ENCODE data around the gene SOX3. TPM values are rescaled to one million over a fixed set of nuclear protein-coding genes. Genes with fewer than 3 reads are reported as not detected.
A peak's percentile ranks its signal among the peaks of the same experiment; 100 is the strongest.

SOX3 gene
- total RNA-seq (not detected), polyA plus RNA-seq (ENCODE audit: insufficient read depth, low read depth, low replicate concordance) (not detected)
- long read RNA-seq, donor 1, result 0 reads
- long read RNA-seq, donor 2, result 0 reads
- long read RNA-seq, donor 3, result 0 reads
- long read RNA-seq, donor 4, result 0 reads
- long read RNA-seq, donor 5, result 0 reads
- long read RNA-seq, donor 6, result 0 reads
- long read RNA-seq, donor 7, result 0 reads
- long read RNA-seq, donor 8, result 0 reads
- long read RNA-seq, donor 9, result 0 reads
- long read RNA-seq, donor 10, partial matches to known transcripts, result 0 of 1 reads
- long read RNA-seq, donor 10, other reads (novel, unspliced or antisense), result 0 of 1 reads

GRCh38 chrX:140504371-140505324, at the start of gene SOX3:
TSS of gene SOX3 (minus strand) at chrX:140505069. CDS start at chrX:140505060, 9 bp downstream.
- DNase-seq, result peak in 2 of 5 donors; percentile 14 to 74

DNA sequence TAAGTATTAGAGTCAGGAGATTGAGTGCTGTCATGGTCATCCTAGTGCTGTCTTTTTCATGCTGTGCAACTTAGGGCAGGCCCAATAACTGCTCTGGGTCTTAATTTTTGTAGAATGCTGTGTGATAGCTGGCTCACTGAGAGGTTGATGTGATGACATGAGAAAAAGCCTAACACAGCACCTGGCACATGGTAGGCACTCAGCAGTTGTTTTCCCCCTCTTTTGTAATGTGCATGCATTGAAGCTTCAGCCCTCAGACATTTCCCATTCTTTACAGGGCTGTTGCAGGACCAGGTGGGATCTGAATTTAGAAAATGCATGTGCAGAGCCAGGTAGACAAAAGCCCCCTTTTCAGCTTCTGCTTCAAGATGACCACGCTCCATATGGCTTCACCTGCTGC, 44.1 kb upstream of the SOX3 start:
- no peaks in the 10 kb centered on the region for H3K4me1 ChIP-seq (ENCODE audit: control insufficient read depth in 2 of 3, insufficient read depth in 2 of 3, low read depth in 1 of 3, low read length in 3 of 3)
- H3K27ac ChIP-seq (ENCODE audit: low read depth in 2 of 2, low read length in 2 of 2), result no peak overlapping the region
- H3K27me3 ChIP-seq (ENCODE audit: control insufficient read depth, insufficient read depth, low read length), result no peaks in the 10 kb centered on the region
- FAIRE-seq (no peak), DNase-seq (no peak)
- H3K9me3 ChIP-seq (ENCODE audit: control insufficient read depth in 2 of 3, insufficient read depth in 1 of 3, low read length in 3 of 3), result no peaks in the 10 kb centered on the region
- TF ChIP-seq, protein P1, sequence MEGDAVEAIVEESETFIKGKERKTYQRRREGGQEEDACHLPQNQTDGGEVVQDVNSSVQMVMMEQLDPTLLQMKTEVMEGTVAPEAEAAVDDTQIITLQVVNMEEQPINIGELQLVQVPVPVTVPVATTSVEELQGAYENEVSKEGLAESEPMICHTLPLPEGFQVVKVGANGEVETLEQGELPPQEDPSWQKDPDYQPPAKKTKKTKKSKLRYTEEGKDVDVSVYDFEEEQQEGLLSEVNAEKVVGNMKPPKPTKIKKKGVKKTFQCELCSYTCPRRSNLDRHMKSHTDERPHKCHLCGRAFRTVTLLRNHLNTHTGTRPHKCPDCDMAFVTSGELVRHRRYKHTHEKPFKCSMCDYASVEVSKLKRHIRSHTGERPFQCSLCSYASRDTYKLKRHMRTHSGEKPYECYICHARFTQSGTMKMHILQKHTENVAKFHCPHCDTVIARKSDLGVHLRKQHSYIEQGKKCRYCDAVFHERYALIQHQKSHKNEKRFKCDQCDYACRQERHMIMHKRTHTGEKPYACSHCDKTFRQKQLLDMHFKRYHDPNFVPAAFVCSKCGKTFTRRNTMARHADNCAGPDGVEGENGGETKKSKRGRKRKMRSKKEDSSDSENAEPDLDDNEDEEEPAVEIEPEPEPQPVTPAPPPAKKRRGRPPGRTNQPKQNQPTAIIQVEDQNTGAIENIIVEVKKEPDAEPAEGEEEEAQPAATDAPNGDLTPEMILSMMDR (IDR thresholded peaks at IDR 0.05; ENCODE audit: borderline replicate concordance, extremely low read depth, insufficient read depth), result no peak
- H3K9ac ChIP-seq (ENCODE audit: low read length in 3 of 3), result no peak overlapping the region
- no peak overlapping the region for H3K4me3 ChIP-seq (ENCODE audit: low read length in 3 of 3)
- H3K36me3 ChIP-seq (ENCODE audit: control insufficient read depth in 2 of 3, insufficient read depth in 3 of 3, low read length in 3 of 3), result no peaks in the 10 kb centered on the region
- intact Hi-C loops (cut with DNase I), result no loop called here

More at GRCh38 chrX:140504371-140505324, at the start of gene SOX3:
- Histone ChIP-seq H3K9me3 (ENCODE audit: control insufficient read depth in 2 of 3, insufficient read depth in 1 of 3, low read length in 3 of 3) (no peaks in the 10 kb centered on the region), H3K4me3 (ENCODE audit: low read length in 3 of 3) (no peak within 1 kb of the TSS), H3K27ac (ENCODE audit: low read depth in 2 of 2, low read length in 2 of 2) (no peak within 1 kb of the TSS), H3K27me3 (ENCODE audit: control insufficient read depth, insufficient read depth, low read length) (peaks cover 43% of the 10 kb centered on the region), H3K36me3 (ENCODE audit: control insufficient read depth in 2 of 3, insufficient read depth in 3 of 3, low read length in 3 of 3) (no peaks in the 10 kb centered on the region), H3K4me1 (ENCODE audit: control insufficient read depth in 2 of 3, insufficient read depth in 2 of 3, low read depth in 1 of 3, low read length in 3 of 3) (no peaks in the 10 kb centered on the region), H3K9ac (ENCODE audit: low read length in 3 of 3) (no peak within 1 kb of the TSS)
- no peak for FAIRE-seq
- intact Hi-C loops (cut with DNase I), result no loop called here
- TF ChIP-seq, protein P1 (IDR thresholded peaks at IDR 0.05; ENCODE audit: borderline replicate concordance, extremely low read depth, insufficient read depth), result no peak

- no peak overlapping the region for H3K27ac ChIP-seq (ENCODE audit: low read depth in 2 of 2, low read length in 2 of 2)
- no peaks in the 10 kb centered on the region for H3K9me3 ChIP-seq (ENCODE audit: control insufficient read depth in 2 of 3, insufficient read depth in 1 of 3, low read length in 3 of 3)
- H3K27me3 ChIP-seq (ENCODE audit: control insufficient read depth, insufficient read depth, low read length), result peaks cover 2% of the 10 kb centered on the region
- H3K36me3 ChIP-seq (ENCODE audit: control insufficient read depth in 2 of 3, insufficient read depth in 3 of 3, low read length in 3 of 3), result no peaks in the 10 kb centered on the region
- no peaks in the 10 kb centered on the region for H3K4me1 ChIP-seq (ENCODE audit: control insufficient read depth in 2 of 3, insufficient read depth in 2 of 3, low read depth in 1 of 3, low read length in 3 of 3)
- no peak overlapping the region for H3K4me3 ChIP-seq (ENCODE audit: low read length in 3 of 3)
- TF ChIP-seq, protein P1 (IDR thresholded peaks at IDR 0.05; ENCODE audit: borderline replicate concordance, extremely low read depth, insufficient read depth), result no peak
- FAIRE-seq, result no peak
- intact Hi-C loops (cut with DNase I), result no loop called here
- DNase-seq, result no peak
- no peak overlapping the region for H3K9ac ChIP-seq (ENCODE audit: low read length in 3 of 3)
These were observed 21.3 kb upstream of the SOX3 start for GRCh38 chrX:140526171-140526570.

Data from kidney (tissue), 22 donors.